OCI-LY1 (cell line): ENCODE data around the gene SLC25A21.

Experiments
- H2AFZ ChIP-seq: fragments of 200-600 bp; sonication (generic), shearing (Covaris generic); 2 replicates; pipeline ENCODE4 v1.6.0; 2014; ENCODE audit warnings: antibody characterized with exemption, mild to moderate bottlenecking, low read length
- H3F3A ChIP-seq: fragments of 200-600 bp; sonication (generic), shearing (Covaris generic); 2 replicates; pipeline ENCODE4 v1.6.0; 2014; ENCODE audit warnings: mild to moderate bottlenecking, antibody characterized with exemption, low read length, moderate library complexity; ENCODE audit not compliant: insufficient read depth
- H3K27ac ChIP-seq: fragments of 200-600 bp; sonication (generic); 2 replicates; pipeline ENCODE4 v1.5.1; 2014; ENCODE audit warnings: low read length, mixed run types, mild to moderate bottlenecking, low read depth; ENCODE audit not compliant: poor library complexity, severe bottlenecking
- H3K27me3 ChIP-seq: fragments of 200-600 bp; sonication (generic); 2 replicates; pipeline ENCODE4 v1.6.0; 2014; ENCODE audit warnings: antibody characterized with exemption, mild to moderate bottlenecking, low read length, moderate library complexity; ENCODE audit not compliant: insufficient read depth
- H3K36me3 ChIP-seq: fragments of 200-600 bp; sonication (generic); 2 replicates; pipeline ENCODE4 v1.6.1; 2014; ENCODE audit warnings: mild to moderate bottlenecking, antibody characterized with exemption, low read length, moderate library complexity, mixed read lengths; ENCODE audit not compliant: insufficient read depth
- H3K4me1 ChIP-seq: fragments of 200-600 bp; sonication (generic); 2 replicates; pipeline ENCODE4 v1.5.1; 2014; ENCODE audit warnings: mild to moderate bottlenecking, low read length, moderate library complexity; ENCODE audit not compliant: insufficient read depth, severe bottlenecking
- H3K4me2 ChIP-seq: fragments of 200-600 bp; sonication (generic), shearing (Covaris generic); 2 replicates; pipeline ENCODE4 v1.6.1; 2014; ENCODE audit warnings: low read length
- H3K4me3 ChIP-seq: fragments of 200-600 bp; sonication (generic); 2 replicates; pipeline ENCODE4 v1.5.1; 2014; ENCODE audit warnings: low read length, low read depth, mild to moderate bottlenecking, mixed read lengths; ENCODE audit not compliant: poor library complexity, severe bottlenecking
- H3K79me2 ChIP-seq: fragments of 200-600 bp; shearing (Covaris generic); 2 replicates; pipeline ENCODE4 v1.6.1; 2016; ENCODE audit warnings: mixed run types, low read length, mixed read lengths; ENCODE audit not compliant: insufficient read depth
- H3K9ac ChIP-seq: fragments of 200-600 bp; sonication (generic), shearing (Covaris generic); 2 replicates; pipeline ENCODE4 v1.6.1; 2014; ENCODE audit warnings: mild to moderate bottlenecking, low read length, mixed read lengths
- H3K9me2 ChIP-seq: fragments of 200-600 bp; sonication (generic), shearing (Covaris generic); 2 replicates; pipeline ENCODE4 v1.6.1; 2014; ENCODE audit warnings: low read depth, mild to moderate bottlenecking, low read length, mixed read lengths
- H3K9me3 ChIP-seq: fragments of 200-600 bp; shearing (Covaris generic); 2 replicates; pipeline ENCODE4 v1.6.1; 2014; ENCODE audit warnings: low read length, mixed read lengths
- H4K20me1 ChIP-seq: fragments of 200-600 bp; sonication (generic), shearing (Covaris generic); 2 replicates; pipeline ENCODE4 v1.6.0; 2016; ENCODE audit warnings: mild to moderate bottlenecking, low read length; ENCODE audit not compliant: insufficient read depth
- EZH2 ChIP-seq: fragments of 200-600 bp; sonication (generic), shearing (Covaris generic); IDR thresholded peaks from 2 replicates; pipeline ENCODE4 v1.8.0; 2017; ENCODE audit warnings: borderline replicate concordance, mixed run types, mild to moderate bottlenecking, antibody characterized with exemption, low read length, moderate library complexity, mixed read lengths
- TF ChIP-seq, protein P1 (sequence below): fragments of 200-600 bp; sonication (generic), shearing (Covaris generic); IDR thresholded peaks from 2 replicates; pipeline ENCODE4 v1.5.1; 2017; ENCODE audit warnings: mild to moderate bottlenecking, antibody characterized with exemption, low read length, moderate library complexity, mixed read lengths

SLC25A21 gene

DNA sequence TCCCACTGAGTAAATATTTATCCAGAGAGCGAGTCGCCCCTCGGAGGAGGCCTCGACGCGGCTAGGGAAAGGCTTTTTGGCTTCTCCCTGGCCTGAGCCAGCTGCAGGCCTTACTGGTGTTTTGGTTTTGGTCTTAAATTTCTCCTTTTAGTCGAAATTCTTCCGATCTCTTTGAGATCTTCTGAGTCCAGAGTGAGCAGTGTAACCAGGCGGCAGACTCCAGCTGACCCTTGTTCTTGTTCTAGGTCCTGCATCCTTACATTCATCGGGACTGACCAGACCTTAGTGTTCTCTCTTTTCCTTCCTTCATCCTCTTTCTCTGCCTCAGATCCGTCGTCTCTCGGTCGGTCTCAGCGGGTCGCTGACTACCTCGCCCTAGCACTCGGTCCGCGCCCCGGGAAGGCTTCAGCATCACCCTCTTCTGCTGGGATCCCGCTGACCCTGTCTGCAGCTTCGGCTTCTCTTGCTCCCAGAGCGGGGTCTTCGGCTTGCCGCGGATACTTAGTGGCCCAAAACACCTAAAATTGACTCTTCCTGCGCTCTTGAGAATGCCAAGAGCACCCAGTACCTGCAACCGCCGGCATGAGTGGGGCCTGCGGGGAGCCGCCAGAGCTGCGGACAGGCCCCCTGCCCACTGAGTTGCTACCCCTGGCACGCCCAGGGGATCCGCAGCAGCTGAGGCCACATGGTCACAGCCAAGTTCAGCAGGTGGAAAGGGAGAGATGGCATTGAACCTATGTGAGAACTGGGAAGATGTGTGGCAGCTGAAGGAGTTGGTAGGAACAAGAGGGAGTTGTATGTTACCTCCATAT is 513.2 kb downstream of the SLC25A21 start:
- Histone ChIP-seq H3K4me3 (no peak overlapping the region), H3K9me2 (no peaks in the 10 kb centered on the region), H3K4me1 (no peaks in the 10 kb centered on the region), H3K4me2 (no peak overlapping the region), H2AFZ (no peak overlapping the region), H3K27me3 (no peaks in the 10 kb centered on the region), H3K9me3 (no peaks in the 10 kb centered on the region), H4K20me1 (no peaks in the 10 kb centered on the region), H3K79me2 (no peaks in the 10 kb centered on the region), H3K9ac (no peak overlapping the region), H3F3A (no peaks in the 10 kb centered on the region), H3K36me3 (no peaks in the 10 kb centered on the region), H3K27ac (no peak overlapping the region)
- TF ChIP-seq, protein P1, sequence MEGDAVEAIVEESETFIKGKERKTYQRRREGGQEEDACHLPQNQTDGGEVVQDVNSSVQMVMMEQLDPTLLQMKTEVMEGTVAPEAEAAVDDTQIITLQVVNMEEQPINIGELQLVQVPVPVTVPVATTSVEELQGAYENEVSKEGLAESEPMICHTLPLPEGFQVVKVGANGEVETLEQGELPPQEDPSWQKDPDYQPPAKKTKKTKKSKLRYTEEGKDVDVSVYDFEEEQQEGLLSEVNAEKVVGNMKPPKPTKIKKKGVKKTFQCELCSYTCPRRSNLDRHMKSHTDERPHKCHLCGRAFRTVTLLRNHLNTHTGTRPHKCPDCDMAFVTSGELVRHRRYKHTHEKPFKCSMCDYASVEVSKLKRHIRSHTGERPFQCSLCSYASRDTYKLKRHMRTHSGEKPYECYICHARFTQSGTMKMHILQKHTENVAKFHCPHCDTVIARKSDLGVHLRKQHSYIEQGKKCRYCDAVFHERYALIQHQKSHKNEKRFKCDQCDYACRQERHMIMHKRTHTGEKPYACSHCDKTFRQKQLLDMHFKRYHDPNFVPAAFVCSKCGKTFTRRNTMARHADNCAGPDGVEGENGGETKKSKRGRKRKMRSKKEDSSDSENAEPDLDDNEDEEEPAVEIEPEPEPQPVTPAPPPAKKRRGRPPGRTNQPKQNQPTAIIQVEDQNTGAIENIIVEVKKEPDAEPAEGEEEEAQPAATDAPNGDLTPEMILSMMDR: no peak
- no peak for TF ChIP-seq EZH2

- no peaks in the 10 kb centered on the region for H3F3A ChIP-seq
- H2AFZ ChIP-seq: no peak overlapping the region
- no peaks in the 10 kb centered on the region for H3K79me2 ChIP-seq
- TF ChIP-seq EZH2: no peak
- TF ChIP-seq, protein P1: no peak
- H3K4me1 ChIP-seq: no peaks in the 10 kb centered on the region
- H3K9me3 ChIP-seq: no peaks in the 10 kb centered on the region
- H3K27me3 ChIP-seq: no peaks in the 10 kb centered on the region
- no peak overlapping the region for H3K27ac ChIP-seq
- no peaks in the 10 kb centered on the region for H3K36me3 ChIP-seq
- no peaks in the 10 kb centered on the region for H4K20me1 ChIP-seq
- no peaks in the 10 kb centered on the region for H3K9me2 ChIP-seq
- no peak overlapping the region for H3K4me2 ChIP-seq
- H3K9ac ChIP-seq: no peak overlapping the region
- no peak overlapping the region for H3K4me3 ChIP-seq
These were observed 514.0 kb downstream of the SLC25A21 start for GRCh38 chr14:36658123-36659009.

GRCh38 chr14:36657399-36658122 is 514.8 kb downstream of the SLC25A21 start:
- H3K4me2 ChIP-seq: no peak overlapping the region
- H3K79me2 ChIP-seq: no peaks in the 10 kb centered on the region
- no peaks in the 10 kb centered on the region for H4K20me1 ChIP-seq
- no peaks in the 10 kb centered on the region for H3K4me1 ChIP-seq
- H3K27me3 ChIP-seq: no peaks in the 10 kb centered on the region
- H3F3A ChIP-seq: no peaks in the 10 kb centered on the region
- no peaks in the 10 kb centered on the region for H3K36me3 ChIP-seq
- H3K9me2 ChIP-seq: no peaks in the 10 kb centered on the region
- H2AFZ ChIP-seq: no peak overlapping the region
- H3K27ac ChIP-seq: no peak overlapping the region
- no peak overlapping the region for H3K9ac ChIP-seq
- no peaks in the 10 kb centered on the region for H3K9me3 ChIP-seq
- no peak overlapping the region for H3K4me3 ChIP-seq
- TF ChIP-seq, protein P1: no peak
- TF ChIP-seq EZH2: no peak
